C4-2B (cell line): ENCODE measurements around the gene PSAPL1.

Experiments
- CTCF ChIP-seq: fragments of 450-650 bp; conservative IDR thresholded peaks from 2 replicates; pipeline ENCODE4 v1.5.1; 2017; ENCODE audit warnings: mild to moderate bottlenecking
- ZFX ChIP-seq: fragments of 450-650 bp; IDR thresholded peaks from 2 replicates; pipeline ENCODE4 v1.6.1; 2017

- TF ChIP-seq CTCF = no peak
- no peak for TF ChIP-seq ZFX
Observed at GRCh38 chr4:7388627-7389026, 46.1 kb downstream of the PSAPL1 start.
